Tibial artery (tissue), 4 donors: ENCODE measurements around the gene CACNA1B.

Experiments used
- DNase-seq, 2 donors: peaks; one replicate each; pipeline ENCODE4 v3.0.0-alpha.2; 2019
- H3K27ac ChIP-seq, 2 donors: fragments of 200-600 bp; sonication (generic) in 1 of 2; 1 replicate in 1 of 2; 2 replicates in 1 of 2; pipeline ENCODE4 v1.5.1; 2018 to 2019; ENCODE audit warnings: mild to moderate bottlenecking in 1 of 2
- H3K27me3 ChIP-seq, 2 donors: fragments of 200-600 bp; sonication (generic) in 1 of 2; one replicate each; pipeline versions ENCODE4 v1.5.1 to v1.6.0; 2016 to 2019
- H3K36me3 ChIP-seq, 3 donors: fragments of 200-600 bp; sonication (generic) in 2 of 3; one replicate each; pipeline ENCODE4 v1.5.1; 2016 to 2019; ENCODE audit warnings: mild to moderate bottlenecking in 2 of 3
- H3K4me1 ChIP-seq, 4 donors: fragments of 200-600 bp; sonication (generic) in 2 of 4; 1 replicate in 3 of 4; 2 replicates in 1 of 4; pipeline ENCODE4 v1.5.1; 2016 to 2019
- H3K4me3 ChIP-seq, 2 donors: fragments of 200-600 bp; sonication (generic) in 1 of 2; 1 replicate in 1 of 2; 2 replicates in 1 of 2; pipeline ENCODE4 v1.5.1; 2018 to 2019; ENCODE audit warnings: mild to moderate bottlenecking in 2 of 2
- H3K9me3 ChIP-seq, 3 donors: fragments of 200-600 bp; sonication (generic) in 1 of 3; one replicate each; pipeline ENCODE4 v1.5.1; 2016 to 2019
- intact Hi-C: fragments of 100-400 bp; cut with DNase I; formaldehyde crosslinking; loops from one replicate; pipeline ENCODE4 v1.15.0; 2023; ENCODE audit warnings: low total_unique reads
- TF ChIP-seq, protein P1 (sequence below), 2 experiments: fragments of 200-600 bp in 1 of 2; fragments of 450-650 bp in 1 of 2; IDR thresholded peaks; one replicate each; pipeline ENCODE4 v1.5.1; 2017 to 2019; ENCODE audit warnings: antibody characterized with exemption in 2 of 2, mild to moderate bottlenecking in 1 of 2, moderate library complexity in 1 of 2

Gene CACNA1B

DNA sequence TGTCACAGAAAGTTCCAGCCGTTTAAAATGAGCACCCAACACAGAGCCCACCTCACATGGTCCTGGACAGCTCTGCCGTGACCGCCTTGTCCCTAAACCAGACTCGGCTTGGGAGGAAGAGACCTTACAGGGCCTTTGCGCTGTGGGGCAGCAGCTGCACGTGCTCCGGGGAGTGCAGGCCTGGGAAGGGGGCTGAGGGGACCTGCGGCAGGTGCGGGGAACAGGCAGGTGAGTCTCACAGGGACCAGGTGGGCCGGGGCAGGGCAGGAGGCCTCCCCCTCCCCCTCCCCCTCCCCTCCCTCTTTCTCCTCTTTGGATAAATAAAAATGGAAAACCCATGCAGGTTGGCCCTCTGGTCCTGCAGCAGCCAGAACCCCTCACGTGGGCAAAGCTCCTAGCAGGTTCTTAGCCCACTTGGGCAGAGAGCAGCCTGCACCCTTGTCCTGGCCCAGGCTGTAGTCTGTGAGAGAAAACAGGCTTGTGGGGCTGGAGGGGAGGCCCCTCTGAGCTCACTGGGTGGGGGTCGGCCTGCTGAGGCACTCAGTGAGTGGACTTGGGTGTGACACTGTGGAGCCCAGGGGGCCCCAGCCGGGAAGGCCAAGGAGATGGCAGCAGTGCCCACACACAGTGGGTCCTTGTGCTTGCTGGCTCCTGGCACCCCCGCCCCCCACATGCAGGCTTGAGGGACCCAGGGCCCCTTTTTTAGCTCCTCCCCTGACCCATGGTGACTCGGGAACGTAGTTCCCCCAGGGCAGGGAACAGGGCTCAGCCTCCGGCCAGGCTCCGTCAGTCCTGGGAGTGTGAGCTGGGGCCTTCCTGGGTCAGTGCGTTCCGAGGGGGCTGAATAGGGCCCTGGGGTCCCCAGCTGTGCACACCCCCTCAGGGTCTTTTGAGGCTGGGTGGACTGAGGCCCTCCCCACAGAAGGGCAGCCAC is 40.0 kb upstream of the CACNA1B start:
- Histone ChIP-seq H3K27ac (no peak overlapping the region), H3K36me3 (peaks cover 39 to 57% (median 48%) of the 10 kb centered on the region in 3 donors), H3K4me1 (no peaks in the 10 kb centered on the region), H3K27me3 (no peaks in the 10 kb centered on the region), H3K9me3 (peaks cover 0 to 8% (median 3%) of the 10 kb centered on the region in 3 donors), H3K4me3 (no peak overlapping the region)
- intact Hi-C loops, result no loop called here
- TF ChIP-seq, protein P1, sequence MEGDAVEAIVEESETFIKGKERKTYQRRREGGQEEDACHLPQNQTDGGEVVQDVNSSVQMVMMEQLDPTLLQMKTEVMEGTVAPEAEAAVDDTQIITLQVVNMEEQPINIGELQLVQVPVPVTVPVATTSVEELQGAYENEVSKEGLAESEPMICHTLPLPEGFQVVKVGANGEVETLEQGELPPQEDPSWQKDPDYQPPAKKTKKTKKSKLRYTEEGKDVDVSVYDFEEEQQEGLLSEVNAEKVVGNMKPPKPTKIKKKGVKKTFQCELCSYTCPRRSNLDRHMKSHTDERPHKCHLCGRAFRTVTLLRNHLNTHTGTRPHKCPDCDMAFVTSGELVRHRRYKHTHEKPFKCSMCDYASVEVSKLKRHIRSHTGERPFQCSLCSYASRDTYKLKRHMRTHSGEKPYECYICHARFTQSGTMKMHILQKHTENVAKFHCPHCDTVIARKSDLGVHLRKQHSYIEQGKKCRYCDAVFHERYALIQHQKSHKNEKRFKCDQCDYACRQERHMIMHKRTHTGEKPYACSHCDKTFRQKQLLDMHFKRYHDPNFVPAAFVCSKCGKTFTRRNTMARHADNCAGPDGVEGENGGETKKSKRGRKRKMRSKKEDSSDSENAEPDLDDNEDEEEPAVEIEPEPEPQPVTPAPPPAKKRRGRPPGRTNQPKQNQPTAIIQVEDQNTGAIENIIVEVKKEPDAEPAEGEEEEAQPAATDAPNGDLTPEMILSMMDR (IDR thresholded peaks at IDR 0.05), result no peak
- no peak for DNase-seq

DNA sequence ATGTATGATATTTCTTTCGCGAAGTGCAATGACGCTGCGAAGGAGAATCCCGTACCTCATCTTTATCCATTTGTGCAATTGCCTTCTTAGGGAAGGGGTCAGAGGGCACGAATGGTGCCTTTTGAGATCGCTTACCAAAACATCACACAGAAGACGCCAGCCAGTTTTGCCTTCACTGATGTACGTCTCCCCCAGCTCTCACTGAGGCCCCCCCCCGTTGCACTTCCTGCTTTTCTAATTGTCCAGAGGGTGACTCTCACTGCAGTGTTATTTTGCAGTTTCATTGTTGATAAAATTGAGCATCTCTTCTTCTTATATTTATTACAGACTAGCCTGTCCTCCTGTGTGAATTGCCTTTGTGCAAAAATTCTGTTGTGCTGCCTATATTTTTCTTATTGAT is 39.0 kb upstream of the CACNA1B start:
- TF ChIP-seq, protein P1 (IDR thresholded peaks at IDR 0.05), result no peak
- Histone ChIP-seq H3K4me3 (no peak overlapping the region), H3K27ac (no peak overlapping the region), H3K36me3 (peaks cover 36 to 47% (median 39%) of the 10 kb centered on the region in 3 donors), H3K9me3 (peaks cover 0 to 8% (median 3%) of the 10 kb centered on the region in 3 donors), H3K27me3 (no peaks in the 10 kb centered on the region), H3K4me1 (no peaks in the 10 kb centered on the region)
- intact Hi-C loops, result no loop called here
- DNase-seq, result no peak

DNA sequence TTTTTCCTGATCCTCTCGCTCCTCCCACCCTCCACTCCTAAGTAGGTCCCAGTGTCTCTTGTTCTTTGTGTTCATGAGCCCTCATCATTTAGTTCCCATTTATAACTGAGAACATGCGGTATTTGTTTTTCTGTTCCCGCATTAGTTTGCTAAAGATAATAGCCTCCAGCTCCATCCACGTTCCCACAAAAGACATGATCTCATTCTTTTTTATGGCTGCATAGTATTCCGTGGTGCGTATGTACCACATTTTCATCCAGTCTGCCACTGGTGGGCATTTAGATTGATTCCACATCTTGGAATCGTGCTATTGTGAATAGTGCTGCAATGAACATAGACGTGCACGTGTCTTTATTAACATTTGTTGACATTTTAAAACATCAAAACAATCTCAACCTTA is 34.2 kb upstream of the CACNA1B start:
- Histone ChIP-seq H3K4me1 (no peaks in the 10 kb centered on the region), H3K4me3 (no peak overlapping the region), H3K9me3 (peaks cover 0 to 8% (median 3%) of the 10 kb centered on the region in 3 donors), H3K27me3 (no peaks in the 10 kb centered on the region), H3K27ac (no peak overlapping the region), H3K36me3 (peaks cover 0 to 3% (median 0%) of the 10 kb centered on the region in 3 donors)
- intact Hi-C loops, result no loop called here
- DNase-seq, result no peak
- TF ChIP-seq, protein P1 (IDR thresholded peaks at IDR 0.05), result no peak

DNA sequence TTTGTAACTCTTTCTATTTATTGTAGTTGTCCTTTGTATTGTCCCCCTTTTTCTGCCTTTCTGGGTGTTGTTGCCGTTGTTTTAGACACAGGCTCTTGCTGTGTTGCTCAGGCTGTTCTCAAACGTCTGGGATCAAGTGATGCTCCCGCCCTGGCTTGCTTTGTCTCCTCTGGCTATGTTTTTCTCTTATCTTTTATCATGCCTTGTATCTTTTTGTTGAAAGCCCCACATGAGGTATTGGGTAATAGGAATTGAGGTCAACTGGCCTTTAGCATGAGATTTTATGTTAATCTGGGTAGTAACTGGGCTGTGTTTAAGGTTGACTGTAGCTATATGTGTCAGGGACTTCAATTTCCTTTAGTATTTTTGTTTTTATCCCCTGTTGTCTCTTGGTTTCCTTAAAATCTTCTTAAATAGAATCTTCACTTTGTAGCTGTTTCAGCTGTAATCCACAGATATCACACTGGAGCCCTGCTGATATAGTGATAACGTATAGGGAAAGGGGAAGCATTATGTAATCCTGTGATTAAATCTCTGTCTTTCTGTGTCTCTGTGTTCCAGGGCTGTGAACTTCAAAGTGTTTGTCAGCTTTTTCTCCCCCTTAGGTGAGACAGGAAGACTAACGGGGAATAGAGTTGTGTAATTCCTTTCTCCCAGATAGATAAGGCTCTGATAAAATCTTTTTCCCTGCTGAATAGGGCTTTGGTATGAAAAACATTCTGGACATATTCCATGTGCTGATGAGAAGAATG is 25.9 kb upstream of the CACNA1B start:
- no peak overlapping the region for H3K4me3 ChIP-seq
- H3K27me3 ChIP-seq, result no peaks in the 10 kb centered on the region
- H3K9me3 ChIP-seq, result peaks cover 6 to 37% (median 21%) of the 10 kb centered on the region in 3 donors
- TF ChIP-seq, protein P1 (IDR thresholded peaks at IDR 0.05), result no peak
- H3K4me1 ChIP-seq, result no peaks in the 10 kb centered on the region
- peaks cover 0 to 5% (median 0%) of the 10 kb centered on the region in 3 donors for H3K36me3 ChIP-seq
- DNase-seq, result no peak
- H3K27ac ChIP-seq, result no peak overlapping the region
- intact Hi-C loops, result no loop called here

DNA sequence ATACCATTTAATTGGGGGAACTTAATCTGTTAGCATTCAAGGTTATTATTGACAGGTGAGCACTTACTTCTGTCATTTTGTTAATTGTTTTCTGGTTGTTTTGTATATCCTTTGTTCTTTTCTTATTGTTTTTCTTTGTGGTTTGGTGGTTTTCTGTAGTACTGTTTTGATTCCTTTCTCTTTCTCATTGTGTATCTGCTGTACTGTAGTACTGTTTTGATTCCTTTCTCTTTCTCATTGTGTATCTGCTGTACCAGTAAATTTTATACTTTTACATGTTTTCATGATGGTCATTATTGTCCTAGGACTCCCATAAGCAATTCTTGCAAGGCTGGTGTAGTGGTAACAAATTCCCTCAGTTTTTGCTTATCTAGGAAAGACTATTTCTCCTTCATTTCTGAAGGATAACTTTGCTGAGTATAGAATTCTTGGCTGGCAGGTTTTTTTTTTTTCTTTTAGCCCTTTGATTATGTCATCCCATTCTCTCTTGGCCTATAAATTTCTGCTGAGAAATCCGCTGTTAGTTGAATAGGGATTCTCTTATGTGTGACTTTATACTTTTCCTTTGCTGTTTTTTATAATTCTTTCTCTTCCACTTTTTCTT is 24.1 kb upstream of the CACNA1B start:
- Histone ChIP-seq H3K27me3 (no peaks in the 10 kb centered on the region), H3K9me3 (peaks cover 6 to 40% (median 24%) of the 10 kb centered on the region in 3 donors), H3K4me3 (no peak overlapping the region), H3K36me3 (peaks cover 0 to 5% (median 0%) of the 10 kb centered on the region in 3 donors), H3K27ac (no peak overlapping the region), H3K4me1 (no peaks in the 10 kb centered on the region)
- TF ChIP-seq, protein P1 (IDR thresholded peaks at IDR 0.05), result no peak
- intact Hi-C loops, result no loop called here
- DNase-seq, result no peak
